ENCODE measurements around the gene CUL4A. TPM values are rescaled to one million over a fixed set of nuclear protein-coding genes. Genes with fewer than 3 reads are reported as not detected.
"Not testable (repeated sequence)": the region's sequence is repeated elsewhere in the genome, so short reads cannot be mapped to it uniquely, and the experiment has no call there.

Gene CUL4A
- total RNA-seq, 3 donors from 2014 or later: 85.5 to 89.8 (median 87.8) TPM

DNA sequence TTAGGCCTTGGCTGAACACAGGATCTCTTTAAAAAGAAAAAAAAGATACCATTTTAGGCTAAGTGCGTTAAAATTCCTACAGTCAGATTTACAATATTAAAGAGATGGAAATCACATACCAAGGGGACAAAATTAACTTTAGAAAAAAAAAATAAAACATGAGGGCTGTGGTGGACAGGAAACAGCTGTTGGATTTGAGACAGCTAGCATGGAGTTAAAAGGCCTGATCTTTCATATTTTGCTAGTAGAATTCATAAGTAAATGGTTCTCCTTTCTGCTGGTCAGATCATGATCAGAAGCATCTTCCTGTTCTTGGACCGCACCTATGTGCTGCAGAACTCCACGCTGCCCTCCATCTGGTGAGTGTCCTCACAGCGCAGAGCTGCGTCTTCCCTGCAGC, 19.7 kb downstream of the CUL4A start:
- DNase-seq: no peak
- ATAC-seq: no peak
- peaks cover 55% of the 10 kb centered on the region for H3K36me3 Mint-ChIP-seq (ENCODE audit: insufficient read depth)
- H3K9me3 Mint-ChIP-seq: no peaks in the 10 kb centered on the region
- no peaks in the 10 kb centered on the region for H3K4me1 Mint-ChIP-seq (ENCODE audit: low read depth)
- H3K27me3 Mint-ChIP-seq (ENCODE audit: low read depth): no peaks in the 10 kb centered on the region
- H3K4me3 Mint-ChIP-seq: no peak overlapping the region

DNA sequence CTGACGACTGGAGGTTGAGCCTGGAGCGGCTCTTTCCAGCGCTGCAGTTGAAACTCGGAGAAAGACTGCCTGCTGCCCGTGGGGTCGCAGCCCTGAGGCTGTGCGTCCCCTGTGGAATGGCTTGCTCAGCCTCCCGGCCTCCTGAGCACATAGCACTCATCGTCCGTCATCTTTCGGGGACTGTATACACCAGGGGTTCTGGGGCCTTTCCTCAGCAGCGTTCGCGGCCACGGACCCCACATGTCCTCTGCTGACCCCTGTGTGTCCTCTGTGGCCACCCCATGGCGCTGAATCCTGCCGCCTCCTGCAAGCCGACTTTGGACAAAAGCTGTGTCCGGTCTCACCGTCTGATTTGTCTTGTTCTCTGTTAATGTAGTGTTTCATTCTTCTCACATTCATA, 20.4 kb downstream of the CUL4A start:
- no peak overlapping the region for H3K4me3 Mint-ChIP-seq
- no peaks in the 10 kb centered on the region for H3K4me1 Mint-ChIP-seq (ENCODE audit: low read depth)
- peaks cover 53% of the 10 kb centered on the region for H3K36me3 Mint-ChIP-seq (ENCODE audit: insufficient read depth)

DNA sequence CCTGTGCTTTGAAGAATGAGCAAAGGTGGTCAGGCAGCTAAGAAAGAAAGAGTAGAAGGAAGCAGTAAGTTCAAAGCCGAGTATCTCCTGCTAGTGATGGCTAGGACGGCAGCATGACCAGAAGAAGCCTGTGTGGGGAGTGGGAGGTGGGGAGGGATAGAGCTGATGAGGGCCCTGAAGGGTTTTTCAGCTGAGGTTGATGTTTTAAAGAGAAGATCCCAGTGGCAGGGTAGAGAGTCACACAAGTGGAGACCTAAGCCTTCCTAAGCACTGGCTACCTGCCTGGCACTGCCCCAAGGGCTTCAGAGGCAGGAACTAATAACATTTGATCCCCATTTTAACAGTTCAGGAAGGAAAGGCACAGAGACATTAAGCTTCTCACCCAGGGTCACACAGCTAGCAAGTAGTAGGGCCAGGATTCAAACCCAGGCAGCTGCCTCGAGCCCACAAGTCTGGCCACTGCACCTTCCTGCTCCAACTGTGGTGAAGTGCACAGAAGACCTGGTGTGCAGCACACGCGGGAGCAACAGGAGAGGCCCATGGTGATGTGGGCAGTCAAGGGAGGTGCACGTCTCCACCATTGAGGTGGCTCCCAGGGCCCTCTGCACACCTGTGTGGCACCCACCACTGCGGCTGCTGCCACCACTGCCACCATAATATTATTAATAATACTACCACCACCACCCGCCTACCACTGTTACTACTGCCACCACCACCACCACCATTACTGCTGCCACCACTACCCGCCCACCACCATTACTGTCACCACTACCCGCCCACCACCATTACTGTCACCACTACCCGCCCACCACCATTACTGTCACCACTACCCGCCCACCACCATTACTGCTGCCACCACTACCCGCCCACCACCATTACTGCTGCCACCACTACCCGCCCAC, 22.1 kb downstream of the CUL4A start:
- H3K4me3 Mint-ChIP-seq: no peak overlapping the region
- no peaks in the 10 kb centered on the region for H3K9me3 Mint-ChIP-seq
- no peaks in the 10 kb centered on the region for H3K27me3 Mint-ChIP-seq (ENCODE audit: low read depth)
- ATAC-seq (peak in 1 of 2 donors; percentile 46), DNase-seq (peak; percentile 21)
- no peaks in the 10 kb centered on the region for H3K4me1 Mint-ChIP-seq (ENCODE audit: low read depth)
- peaks cover 52% of the 10 kb centered on the region for H3K36me3 Mint-ChIP-seq (ENCODE audit: insufficient read depth)

More for the DNA sequence above, 20.4 kb downstream of the CUL4A start:
- DNase-seq: no peak
- no peak for ATAC-seq
- Mint-ChIP-seq H3K27me3 (ENCODE audit: low read depth) (no peaks in the 10 kb centered on the region), H3K9me3 (no peaks in the 10 kb centered on the region)

DNA sequence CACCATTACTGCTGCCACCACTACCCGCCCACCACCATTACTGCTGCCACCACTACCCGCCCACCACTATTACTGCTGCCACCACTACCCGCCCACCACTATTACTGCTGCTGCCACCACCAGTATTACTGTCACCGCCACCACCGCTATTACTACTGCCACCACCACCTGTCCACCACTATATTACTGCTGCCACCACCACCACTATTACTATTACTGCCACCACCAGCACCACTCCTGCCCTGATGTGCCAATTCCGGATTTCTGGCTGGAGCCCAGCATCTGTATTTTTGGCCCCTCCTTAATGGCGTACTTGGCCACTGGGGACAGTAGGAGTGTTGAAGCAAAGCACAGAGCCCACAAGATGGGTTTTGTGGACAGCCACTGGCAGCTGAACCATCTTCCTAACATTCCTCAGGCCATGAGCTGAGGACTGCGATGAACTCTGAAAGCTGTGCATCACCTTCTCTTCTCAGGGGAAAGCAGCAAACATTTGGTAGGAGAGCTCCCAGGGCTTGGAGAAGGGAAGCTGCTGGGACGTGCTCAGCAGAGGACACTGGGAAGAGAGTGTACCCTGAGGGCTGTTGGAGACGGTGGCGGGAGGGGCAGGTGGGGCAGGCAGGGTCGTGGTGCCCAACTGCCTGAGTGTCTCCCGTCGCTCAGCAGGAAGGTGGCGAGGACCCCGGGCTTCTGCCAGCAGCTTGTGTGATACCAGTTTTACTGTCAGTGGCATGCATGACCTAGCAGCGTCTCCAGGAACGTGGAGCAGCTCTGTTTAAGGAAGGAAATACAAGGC, 23.0 kb downstream of the CUL4A start:
- H3K27me3 Mint-ChIP-seq (ENCODE audit: low read depth): no peaks in the 10 kb centered on the region
- ATAC-seq: no peak

DNA sequence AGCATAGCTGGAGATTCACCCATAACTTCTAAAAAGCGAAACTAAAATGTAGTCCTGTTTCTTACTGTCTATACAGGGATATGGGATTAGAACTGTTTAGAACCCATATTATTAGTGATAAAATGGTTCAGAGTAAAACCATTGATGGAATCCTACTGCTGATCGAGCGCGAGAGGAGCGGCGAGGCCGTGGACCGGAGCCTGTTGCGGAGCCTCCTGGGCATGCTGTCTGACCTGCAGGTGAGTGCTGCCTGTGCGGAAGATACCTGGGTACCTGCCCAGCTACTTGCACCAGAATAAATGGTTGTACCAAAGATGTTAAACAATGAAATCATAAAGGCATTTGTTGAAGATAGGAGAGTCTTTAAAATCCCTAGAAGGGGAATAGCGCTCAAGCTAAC, 23.7 kb downstream of the CUL4A start:
- Mint-ChIP-seq H3K36me3 (ENCODE audit: insufficient read depth) (peaks cover 50% of the 10 kb centered on the region), H3K4me3 (no peak overlapping the region), H3K4me1 (ENCODE audit: low read depth) (no peaks in the 10 kb centered on the region), H3K27me3 (ENCODE audit: low read depth) (no peaks in the 10 kb centered on the region), H3K9me3 (no peaks in the 10 kb centered on the region)
- ATAC-seq (no peak), DNase-seq (no peak)

More for the DNA sequence above, 23.0 kb downstream of the CUL4A start:
- no peak overlapping the region for H3K4me3 Mint-ChIP-seq
- no peaks in the 10 kb centered on the region for H3K4me1 Mint-ChIP-seq (ENCODE audit: low read depth)
- DNase-seq: no peak
- H3K36me3 Mint-ChIP-seq (ENCODE audit: insufficient read depth): peaks cover 53% of the 10 kb centered on the region
- H3K9me3 Mint-ChIP-seq: no peaks in the 10 kb centered on the region

DNA sequence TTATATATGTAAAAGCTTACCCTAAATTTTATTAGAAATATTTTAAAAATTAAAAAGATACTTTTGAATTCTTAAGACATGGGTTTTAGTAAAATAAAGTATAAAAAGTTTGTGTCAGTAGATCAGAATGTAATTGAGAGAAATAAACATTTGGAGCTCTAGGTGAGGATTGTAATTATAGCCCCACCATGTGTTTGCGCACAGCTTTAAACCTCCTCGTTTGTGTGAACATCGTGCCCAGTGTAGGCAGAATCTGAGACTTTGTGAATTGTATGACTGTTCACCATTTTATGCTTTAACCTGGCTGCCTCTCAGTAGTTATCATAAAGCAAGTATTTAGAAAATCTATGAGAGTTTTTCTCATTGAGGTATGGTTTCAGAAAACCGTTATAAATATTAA, 29.1 kb downstream of the CUL4A start:
- Mint-ChIP-seq H3K27me3 (ENCODE audit: low read depth) (no peaks in the 10 kb centered on the region), H3K4me1 (ENCODE audit: low read depth) (no peaks in the 10 kb centered on the region), H3K9me3 (no peaks in the 10 kb centered on the region), H3K36me3 (ENCODE audit: insufficient read depth) (peaks cover 52% of the 10 kb centered on the region), H3K4me3 (no peak overlapping the region)
- no peak for DNase-seq
- no peak for ATAC-seq

DNA sequence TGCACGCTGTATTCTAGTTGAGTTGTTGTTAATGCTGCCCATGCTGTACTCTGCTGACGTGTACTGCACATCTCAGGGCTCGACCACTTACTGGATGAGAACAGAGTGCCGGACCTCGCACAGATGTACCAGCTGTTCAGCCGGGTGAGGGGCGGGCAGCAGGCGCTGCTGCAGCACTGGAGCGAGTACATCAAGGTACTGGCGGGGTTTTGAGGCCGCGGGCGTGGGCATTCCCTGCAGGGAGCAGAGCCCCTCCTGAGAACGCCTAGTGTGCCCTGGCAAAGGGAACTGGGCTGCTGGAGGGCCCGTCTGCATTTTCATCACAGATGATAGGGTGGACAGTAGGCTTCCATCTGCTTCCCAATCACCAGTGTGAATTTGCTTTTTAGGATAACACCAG, 29.9 kb downstream of the CUL4A start:
- Mint-ChIP-seq H3K9me3 (no peaks in the 10 kb centered on the region), H3K4me3 (no peak overlapping the region), H3K4me1 (ENCODE audit: low read depth) (no peaks in the 10 kb centered on the region), H3K27me3 (ENCODE audit: low read depth) (no peaks in the 10 kb centered on the region), H3K36me3 (ENCODE audit: insufficient read depth) (peaks cover 53% of the 10 kb centered on the region)
- no peak for ATAC-seq
- DNase-seq: no peak

DNA sequence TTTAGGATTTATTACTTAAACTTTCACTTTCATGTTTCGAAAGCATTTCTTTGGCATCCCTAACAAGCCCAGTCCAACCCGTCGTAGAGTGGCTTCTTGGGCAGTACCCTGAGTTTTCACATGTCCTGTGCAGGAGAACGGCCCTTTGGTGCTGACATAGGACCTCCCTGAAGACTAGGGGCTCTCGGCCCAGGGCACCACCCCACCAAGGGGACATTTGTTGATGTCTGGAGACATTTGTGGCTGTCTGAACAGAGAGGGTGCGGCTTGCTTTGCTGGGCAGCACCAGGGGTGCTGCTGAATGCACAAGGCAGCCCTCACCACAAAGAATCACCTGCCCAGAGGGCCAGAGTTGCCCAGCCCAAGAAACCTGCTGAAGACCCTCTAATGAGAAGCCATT, 30.6 kb downstream of the CUL4A start:
- H3K4me3 Mint-ChIP-seq: no peak overlapping the region
- peaks cover 51% of the 10 kb centered on the region for H3K36me3 Mint-ChIP-seq (ENCODE audit: insufficient read depth)
- H3K27me3 Mint-ChIP-seq (ENCODE audit: low read depth): no peaks in the 10 kb centered on the region
- no peak for DNase-seq
- no peaks in the 10 kb centered on the region for H3K9me3 Mint-ChIP-seq
- no peaks in the 10 kb centered on the region for H3K4me1 Mint-ChIP-seq (ENCODE audit: low read depth)
- ATAC-seq: no peak

DNA sequence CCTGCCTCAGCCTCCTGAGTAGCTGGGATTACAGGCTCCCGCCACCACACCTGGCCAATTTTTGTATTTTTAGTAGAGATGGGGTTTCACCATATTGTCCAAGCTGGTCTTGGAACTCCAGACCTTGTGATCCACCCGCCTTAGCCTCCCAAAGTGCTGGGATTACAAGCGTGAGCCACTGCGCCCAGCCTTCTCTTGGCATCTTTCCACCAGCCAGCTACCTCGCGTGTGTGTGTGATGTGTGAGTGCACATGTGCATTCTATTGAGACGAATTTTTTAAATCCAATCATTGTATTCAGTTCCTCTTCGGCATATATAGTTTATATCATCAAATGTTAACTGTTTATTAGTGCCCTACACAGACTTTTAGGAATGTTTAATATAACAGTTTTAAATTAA, 32.2 kb downstream of the CUL4A start:
- not testable (repeated sequence) for H3K4me1 Mint-ChIP-seq (ENCODE audit: low read depth); ATAC-seq; H3K27me3 Mint-ChIP-seq (ENCODE audit: low read depth); H3K9me3 Mint-ChIP-seq; H3K4me3 Mint-ChIP-seq; DNase-seq
- peaks cover 56% of the 10 kb centered on the region for H3K36me3 Mint-ChIP-seq (ENCODE audit: insufficient read depth)

DNA sequence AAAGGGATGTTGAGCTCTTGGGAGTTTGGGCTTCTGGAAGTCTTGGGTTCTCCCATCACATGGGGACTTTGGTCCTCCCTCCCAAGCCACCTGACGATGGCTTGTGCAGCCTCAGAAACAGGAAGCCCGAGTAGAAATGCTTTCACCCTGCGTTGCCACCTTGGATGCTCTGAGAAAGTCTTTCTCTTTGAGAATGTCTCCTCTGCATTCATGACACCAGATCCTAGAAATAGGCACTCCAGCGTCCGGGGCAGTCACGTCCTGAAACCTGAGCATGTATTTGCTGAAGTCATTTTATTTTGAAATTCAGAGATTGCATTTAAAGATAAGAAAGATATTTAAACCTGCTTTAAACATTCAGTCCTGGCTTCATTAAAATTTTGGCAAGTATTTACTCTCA, 34.4 kb downstream of the CUL4A start:
- H3K36me3 Mint-ChIP-seq (ENCODE audit: insufficient read depth): peaks cover 68% of the 10 kb centered on the region
- H3K4me3 Mint-ChIP-seq: no peak overlapping the region
- no peaks in the 10 kb centered on the region for H3K9me3 Mint-ChIP-seq
- DNase-seq: no peak
- H3K27me3 Mint-ChIP-seq (ENCODE audit: low read depth): no peaks in the 10 kb centered on the region
- ATAC-seq: no peak
- no peaks in the 10 kb centered on the region for H3K4me1 Mint-ChIP-seq (ENCODE audit: low read depth)

DNA sequence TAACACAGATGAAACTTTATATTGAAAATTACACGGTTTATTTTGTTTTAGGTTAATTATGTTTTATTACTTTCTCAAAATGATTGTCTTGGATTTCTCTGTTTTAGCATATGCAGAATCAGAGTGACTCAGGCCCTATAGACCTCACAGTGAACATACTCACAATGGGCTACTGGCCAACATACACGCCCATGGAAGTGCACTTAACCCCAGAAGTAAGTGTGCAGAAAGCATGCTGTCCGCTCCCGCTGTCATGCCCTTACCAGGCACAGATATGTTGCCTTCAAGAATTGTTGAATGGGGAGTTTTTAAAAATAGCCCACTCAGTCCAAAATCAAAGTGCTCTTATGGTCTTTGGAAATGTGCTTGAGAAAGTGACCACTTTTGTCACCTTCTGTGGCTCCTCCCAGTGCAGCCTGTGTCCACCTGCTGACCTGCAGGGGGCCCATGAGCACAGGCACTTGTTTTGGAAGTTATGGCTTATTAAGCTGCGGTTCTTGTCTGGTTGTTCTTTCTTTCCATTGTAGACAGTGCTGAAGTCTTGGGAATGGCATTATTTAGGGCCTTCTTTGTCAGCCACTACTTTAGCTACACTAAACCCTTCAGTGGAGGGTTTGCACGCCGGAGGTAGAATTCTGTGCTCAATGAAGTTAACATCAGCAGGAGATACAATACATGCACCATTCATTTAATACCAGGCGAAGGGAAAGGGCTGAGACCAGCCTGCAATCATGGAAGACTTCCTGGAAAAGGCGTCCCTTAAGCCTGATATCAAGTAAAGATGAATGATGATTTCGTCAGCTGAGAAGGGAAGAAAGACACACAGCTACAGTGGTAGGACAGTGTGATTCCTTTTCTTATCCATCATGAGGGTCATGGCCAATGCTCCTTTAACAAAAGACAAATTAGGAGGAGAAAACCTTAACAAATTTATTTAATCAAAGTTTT, 36.7 kb downstream of the CUL4A start:
- Mint-ChIP-seq H3K4me1 (ENCODE audit: low read depth) (no peaks in the 10 kb centered on the region), H3K36me3 (ENCODE audit: insufficient read depth) (peaks cover 61% of the 10 kb centered on the region), H3K9me3 (no peaks in the 10 kb centered on the region), H3K27me3 (ENCODE audit: low read depth) (no peaks in the 10 kb centered on the region), H3K4me3 (no peak overlapping the region)
- ATAC-seq: no peak
- DNase-seq: no peak

DNA sequence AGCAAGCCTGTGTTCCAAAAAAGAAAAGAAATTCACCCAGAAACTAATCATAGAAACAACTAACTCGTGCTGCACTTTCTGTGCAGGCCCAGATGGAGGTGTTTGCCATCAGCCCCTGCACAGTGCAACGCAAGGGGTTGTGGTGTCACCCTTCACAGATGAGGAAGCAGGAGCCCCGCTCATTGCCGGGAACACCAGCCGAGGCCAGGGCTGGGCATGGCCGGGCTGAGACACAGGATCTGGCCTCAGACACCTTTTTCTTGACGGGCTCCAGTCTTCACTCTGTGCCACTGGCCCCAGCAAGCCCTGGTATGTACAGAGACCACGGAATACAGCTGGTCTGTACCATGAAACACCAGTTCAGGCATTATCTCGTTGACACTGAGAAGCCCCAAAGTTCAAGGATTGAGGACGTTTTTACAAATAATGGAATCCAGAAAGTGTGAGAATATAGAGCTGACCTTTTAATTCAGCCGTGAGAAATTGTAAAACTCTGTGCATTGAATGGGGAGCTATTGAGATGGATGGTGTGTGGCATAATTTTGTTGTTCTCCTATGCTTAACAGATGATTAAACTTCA, 43.2 kb downstream of the CUL4A start:
- no peaks in the 10 kb centered on the region for H3K27me3 Mint-ChIP-seq (ENCODE audit: low read depth)
- H3K4me1 Mint-ChIP-seq (ENCODE audit: low read depth): no peaks in the 10 kb centered on the region
- H3K36me3 Mint-ChIP-seq (ENCODE audit: insufficient read depth): peaks cover 57% of the 10 kb centered on the region
- no peak for DNase-seq
- H3K9me3 Mint-ChIP-seq: no peaks in the 10 kb centered on the region
- no peak overlapping the region for H3K4me3 Mint-ChIP-seq
- no peak for ATAC-seq

DNA sequence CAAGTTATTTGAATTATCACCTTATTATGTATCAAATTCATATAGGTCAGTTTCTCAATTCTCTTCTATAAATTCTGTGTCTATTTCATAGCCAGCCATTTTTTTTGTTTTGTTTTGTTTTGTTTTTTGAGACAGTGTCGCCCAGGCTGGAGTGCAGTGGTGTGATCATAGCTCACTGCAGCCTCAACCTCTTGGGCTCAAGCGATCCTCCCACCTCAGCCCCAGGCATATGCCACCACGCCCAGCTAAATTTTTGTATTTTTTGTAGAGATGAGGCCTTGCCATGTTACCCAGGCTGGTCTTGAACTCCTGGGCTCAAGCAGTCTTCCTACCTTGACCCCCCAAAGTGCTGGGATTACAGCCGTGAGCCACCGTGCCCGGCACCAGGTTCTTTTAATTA, 48.5 kb downstream of the CUL4A start:
- not testable (repeated sequence) for H3K9me3 Mint-ChIP-seq; H3K4me1 Mint-ChIP-seq (ENCODE audit: low read depth); DNase-seq; ATAC-seq; H3K4me3 Mint-ChIP-seq; H3K27me3 Mint-ChIP-seq (ENCODE audit: low read depth)
- peaks cover 44% of the 10 kb centered on the region for H3K36me3 Mint-ChIP-seq (ENCODE audit: insufficient read depth)

Data from activated T-cell treated with anti-CD3 and anti-CD28 coated beads, Interleukin-2, amount 50 U/mL, for 4 hours (primary cell).